Calu3 (cell line): ENCODE data around the gene STXBP4. TPM values are rescaled to one million over a fixed set of nuclear protein-coding genes. Genes with fewer than 3 reads are reported as not detected.

Experiments used
- BruUV-seq: library from RNA; stranded (reverse); fragments of 400-500 nt; replicated peaks from 2 replicates; lab custom pipeline; 2021; lab: Mats Ljungman, UMichigan
- CTCF ChIA-PET: fragments of 300-600 bp; sonication (Branson Sonifier 250); formaldehyde crosslinking; loops from one replicate; lab custom pipeline; 2022; ENCODE audit warnings: antibody characterized with exemption; lab: Charles Lee
- DNase-seq: peaks from one replicate; pipeline ENCODE4 v3.0.0; 2022
- H3K27ac Mint-ChIP-seq: one replicate; pipeline ENCODE4 v1.8.0; 2022; ENCODE audit warnings: mixed read lengths; ENCODE audit not compliant: unreplicated experiment
- H3K27me3 Mint-ChIP-seq: one replicate; pipeline ENCODE4 v1.8.0; 2022; ENCODE audit warnings: mixed read lengths; ENCODE audit not compliant: unreplicated experiment
- H3K36me3 Mint-ChIP-seq: one replicate; pipeline ENCODE4 v1.8.0; 2022; ENCODE audit warnings: mild to moderate bottlenecking, moderate library complexity, mixed read lengths; ENCODE audit not compliant: insufficient read depth, unreplicated experiment
- H3K4me1 Mint-ChIP-seq: one replicate; pipeline ENCODE4 v1.8.0; 2022; ENCODE audit warnings: mild to moderate bottlenecking, low read depth, mixed read lengths; ENCODE audit not compliant: unreplicated experiment
- H3K4me3 Mint-ChIP-seq: one replicate; pipeline ENCODE4 v1.8.0; 2022; ENCODE audit warnings: mild to moderate bottlenecking, low read depth, moderate library complexity, mixed read lengths; ENCODE audit not compliant: unreplicated experiment
- H3K9me3 Mint-ChIP-seq: one replicate; pipeline ENCODE4 v1.8.0; 2022; ENCODE audit warnings: low read depth, mixed read lengths; ENCODE audit not compliant: unreplicated experiment
- intact Hi-C: fragments of 100-400 bp; cut with micrococcal nuclease; formaldehyde crosslinking; loops from one replicate; pipeline ENCODE4 v1.10.0; 2022; ENCODE audit not compliant: unreplicated experiment
- total RNA-seq: library from RNA; stranded (reverse); gene quantifications from 2 replicates; pipeline ENCODE4 v1.2.3, GENCODE V29; 2022
- TF ChIP-seq, protein P1 (sequence below): fragments of 200-600 bp; IDR thresholded peaks from one replicate; pipeline ENCODE4 v1.8.0; 2022; ENCODE audit warnings: antibody characterized with exemption; ENCODE audit not compliant: unreplicated experiment

Gene STXBP4
- total RNA-seq, 1 experiment from 2014 or later = 9.2 TPM

DNA sequence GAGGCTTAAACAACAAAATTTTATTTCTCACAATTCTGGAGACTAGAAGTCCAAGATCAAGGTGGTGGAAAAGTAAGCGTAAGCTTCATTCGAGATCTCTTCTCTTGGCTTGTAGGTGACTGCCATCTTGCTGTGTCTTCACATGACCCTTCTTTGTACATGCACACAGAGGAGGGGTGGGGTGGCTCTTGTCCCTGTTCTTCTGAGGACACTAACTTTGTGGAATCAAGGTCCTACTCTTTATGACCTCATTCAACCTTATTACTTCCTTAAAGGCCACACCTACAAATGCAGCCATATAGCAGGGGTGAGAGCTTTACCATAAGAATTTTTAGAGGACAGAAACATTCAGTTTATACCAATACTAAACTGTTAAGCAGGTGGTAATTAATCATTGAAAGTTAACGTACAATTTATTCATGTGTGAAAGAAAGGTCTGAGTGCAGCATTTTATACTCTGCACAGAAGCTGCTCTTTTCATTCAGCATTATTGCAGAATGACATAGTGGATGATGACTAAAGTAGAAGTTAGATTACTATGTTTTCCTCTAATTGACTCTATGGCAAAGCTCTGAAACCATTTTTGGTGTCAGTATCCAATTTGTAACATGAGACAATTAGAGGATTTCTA, 156.3 kb downstream of the STXBP4 start:
- TF ChIP-seq, protein P1, sequence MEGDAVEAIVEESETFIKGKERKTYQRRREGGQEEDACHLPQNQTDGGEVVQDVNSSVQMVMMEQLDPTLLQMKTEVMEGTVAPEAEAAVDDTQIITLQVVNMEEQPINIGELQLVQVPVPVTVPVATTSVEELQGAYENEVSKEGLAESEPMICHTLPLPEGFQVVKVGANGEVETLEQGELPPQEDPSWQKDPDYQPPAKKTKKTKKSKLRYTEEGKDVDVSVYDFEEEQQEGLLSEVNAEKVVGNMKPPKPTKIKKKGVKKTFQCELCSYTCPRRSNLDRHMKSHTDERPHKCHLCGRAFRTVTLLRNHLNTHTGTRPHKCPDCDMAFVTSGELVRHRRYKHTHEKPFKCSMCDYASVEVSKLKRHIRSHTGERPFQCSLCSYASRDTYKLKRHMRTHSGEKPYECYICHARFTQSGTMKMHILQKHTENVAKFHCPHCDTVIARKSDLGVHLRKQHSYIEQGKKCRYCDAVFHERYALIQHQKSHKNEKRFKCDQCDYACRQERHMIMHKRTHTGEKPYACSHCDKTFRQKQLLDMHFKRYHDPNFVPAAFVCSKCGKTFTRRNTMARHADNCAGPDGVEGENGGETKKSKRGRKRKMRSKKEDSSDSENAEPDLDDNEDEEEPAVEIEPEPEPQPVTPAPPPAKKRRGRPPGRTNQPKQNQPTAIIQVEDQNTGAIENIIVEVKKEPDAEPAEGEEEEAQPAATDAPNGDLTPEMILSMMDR = no peak
- H3K36me3 Mint-ChIP-seq = no peaks in the 10 kb centered on the region
- H3K4me1 Mint-ChIP-seq = no peaks in the 10 kb centered on the region
- H3K27ac Mint-ChIP-seq = no peak overlapping the region
- no peaks in the 10 kb centered on the region for H3K27me3 Mint-ChIP-seq
- intact Hi-C loops = no loop called here
- H3K9me3 Mint-ChIP-seq = no peaks in the 10 kb centered on the region
- no peak overlapping the region for H3K4me3 Mint-ChIP-seq
- no TSS peak for BruUV-seq
- no peak for DNase-seq
- CTCF ChIA-PET = no interaction called here

DNA sequence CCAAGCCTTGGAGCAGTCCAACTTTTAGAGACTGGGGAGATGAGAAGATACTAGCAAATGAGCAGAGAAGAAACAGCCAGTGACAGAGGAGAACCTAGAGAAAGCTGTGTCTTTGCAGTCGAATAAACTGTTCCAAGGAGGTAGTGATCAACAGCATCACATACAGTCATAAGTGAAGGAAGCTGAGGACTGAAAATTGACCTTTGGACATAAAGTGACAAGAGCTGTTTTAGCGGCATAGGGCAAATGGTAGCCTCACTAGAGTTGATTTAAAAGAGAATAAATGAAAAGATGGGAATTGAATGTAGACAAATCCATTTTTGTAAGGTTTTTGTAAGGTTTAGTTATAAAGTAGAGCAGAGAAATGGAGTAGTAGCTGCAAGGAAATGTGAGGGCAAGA, 165.0 kb downstream of the STXBP4 start:
- Mint-ChIP-seq H3K27ac (no peak overlapping the region), H3K4me3 (no peak overlapping the region), H3K9me3 (no peaks in the 10 kb centered on the region), H3K4me1 (no peaks in the 10 kb centered on the region), H3K36me3 (no peaks in the 10 kb centered on the region), H3K27me3 (no peaks in the 10 kb centered on the region)
- BruUV-seq = no TSS peak
- CTCF ChIA-PET = no interaction called here
- intact Hi-C loops = no loop called here
- no peak for DNase-seq
- TF ChIP-seq, protein P1 = no peak

DNA sequence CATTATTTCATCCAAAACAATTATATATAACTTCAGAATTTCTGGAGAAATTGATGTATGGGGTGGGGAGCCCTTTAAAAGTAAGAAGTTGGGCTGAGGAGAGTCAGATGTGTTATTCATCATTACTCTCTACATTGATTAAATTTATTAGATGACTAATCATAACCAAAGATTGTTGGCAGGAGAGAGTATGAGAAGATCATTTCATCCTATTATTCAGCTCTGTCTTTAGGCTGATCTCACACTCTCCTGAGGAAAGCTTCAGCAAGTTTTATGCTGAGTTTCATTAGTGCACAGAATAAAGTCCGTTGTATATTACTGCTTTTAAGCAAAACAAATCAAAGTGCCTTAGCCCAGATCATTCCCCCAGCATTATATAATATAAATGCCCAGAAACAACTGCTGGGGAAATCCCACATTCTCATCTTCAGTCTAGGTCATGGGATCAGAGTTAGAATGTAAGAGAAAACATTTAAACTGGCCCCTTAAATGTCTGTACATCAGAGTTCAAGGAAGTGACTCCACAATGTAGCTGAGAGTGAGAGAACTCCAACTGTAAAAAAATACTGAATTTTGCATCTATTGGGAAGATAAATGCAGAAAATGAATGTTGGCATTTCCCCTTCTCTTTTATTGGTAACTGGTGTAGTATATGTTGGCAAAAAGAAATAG, 166.1 kb downstream of the STXBP4 start:
- no peaks in the 10 kb centered on the region for H3K27me3 Mint-ChIP-seq
- no peak overlapping the region for H3K27ac Mint-ChIP-seq
- no TSS peak for BruUV-seq
- CTCF ChIA-PET = interaction anchor here (0.6 kb wide), 1 partner anchor 338 kb away, joined by 6 read pairs; no protein-coding TSS in a partner anchor
- H3K36me3 Mint-ChIP-seq = no peaks in the 10 kb centered on the region
- no peak overlapping the region for H3K4me3 Mint-ChIP-seq
- intact Hi-C loops = no loop called here
- no peaks in the 10 kb centered on the region for H3K9me3 Mint-ChIP-seq
- TF ChIP-seq, protein P1 = no peak
- no peaks in the 10 kb centered on the region for H3K4me1 Mint-ChIP-seq
- no peak for DNase-seq

DNA sequence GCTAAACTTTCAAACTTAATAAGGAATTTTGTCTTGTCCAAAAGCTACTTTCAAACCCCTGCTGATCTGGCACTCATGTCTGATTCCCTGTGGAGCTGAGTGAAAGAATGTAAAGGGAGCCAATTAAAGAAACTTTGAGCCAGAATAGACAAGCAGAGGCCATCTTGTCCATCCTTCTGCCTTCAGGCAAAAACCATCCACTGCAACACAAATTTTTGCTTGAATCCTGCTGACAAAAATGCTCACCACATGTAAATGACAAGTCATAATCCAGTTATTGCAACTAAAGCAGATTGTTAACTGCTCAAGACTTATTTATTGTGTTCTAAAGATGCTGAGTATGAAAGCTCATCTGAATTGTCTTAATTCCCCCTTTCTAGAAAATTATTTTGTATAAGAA, 172.2 kb downstream of the STXBP4 start:
- H3K36me3 Mint-ChIP-seq = no peaks in the 10 kb centered on the region
- TF ChIP-seq, protein P1 = no peak
- no peak for DNase-seq
- H3K9me3 Mint-ChIP-seq = no peaks in the 10 kb centered on the region
- CTCF ChIA-PET = no interaction called here
- no peaks in the 10 kb centered on the region for H3K4me1 Mint-ChIP-seq
- no peak overlapping the region for H3K4me3 Mint-ChIP-seq
- BruUV-seq = no TSS peak
- no peak overlapping the region for H3K27ac Mint-ChIP-seq
- no peaks in the 10 kb centered on the region for H3K27me3 Mint-ChIP-seq
- intact Hi-C loops = no loop called here
